ENCODE data around the gene TIAM2.

TIAM2 gene

GRCh38 chr6:155248008-155249001 is 253.2 kb downstream of the TIAM2 start:
- Histone ChIP-seq H3K18ac (ENCODE audit: low read length) (no peak overlapping the region), H4K8ac (ENCODE audit: low read depth, low read length) (no peak overlapping the region), H3K27ac (ENCODE audit: low read depth, low read length) (no peak overlapping the region), H2BK120ac (ENCODE audit: low read depth, low read length) (no peak overlapping the region), H3K79me1 (ENCODE audit: low read length) (no peaks in the 10 kb centered on the region), H3K36me3 (ENCODE audit: control insufficient read depth, insufficient read depth, low read length) (peaks cover 2% of the 10 kb centered on the region), H3K4me3 (ENCODE audit: low read length) (no peak overlapping the region), H2AK5ac (ENCODE audit: low read length) (no peak overlapping the region), H2BK15ac (replicated peaks; ENCODE audit: low read depth) (no peak overlapping the region), H3K79me2 (ENCODE audit: control insufficient read depth, insufficient read depth, low read length) (no peaks in the 10 kb centered on the region), H4K5ac (ENCODE audit: low read length) (no peak overlapping the region), H3K23ac (ENCODE audit: low read length) (no peak overlapping the region), H3K27me3 (ENCODE audit: insufficient read depth, low read length, poor library complexity) (no peaks in the 10 kb centered on the region), H3K4me1 (ENCODE audit: control insufficient read depth, low read depth, low read length) (no peaks in the 10 kb centered on the region), H3K4ac (ENCODE audit: low read depth, low read length) (no peak overlapping the region), H3K4me2 (ENCODE audit: low read length) (no peak overlapping the region), H3K9ac (ENCODE audit: low read length) (no peak overlapping the region), H2BK5ac (ENCODE audit: low read length) (no peak overlapping the region), H3K56ac (ENCODE audit: low read length) (no peak overlapping the region)
- no CpG with 5 or more reads among the region's 30 CpGs for WGBS (ENCODE audit: extremely low coverage, insufficient coverage, low lambda C conversion rate)
- peak; percentile 70 for DNase-seq

- Histone ChIP-seq H3K79me2 (ENCODE audit: control insufficient read depth, insufficient read depth, low read length) (no peaks in the 10 kb centered on the region), H3K36me3 (ENCODE audit: control insufficient read depth, insufficient read depth, low read length) (peaks cover 2% of the 10 kb centered on the region), H3K18ac (ENCODE audit: low read length) (no peak overlapping the region), H3K9ac (ENCODE audit: low read length) (no peak overlapping the region), H3K4me1 (ENCODE audit: control insufficient read depth, low read depth, low read length) (no peaks in the 10 kb centered on the region), H3K27ac (ENCODE audit: low read depth, low read length) (no peak overlapping the region), H2BK120ac (ENCODE audit: low read depth, low read length) (no peak overlapping the region), H3K79me1 (ENCODE audit: low read length) (no peaks in the 10 kb centered on the region), H2BK15ac (replicated peaks; ENCODE audit: low read depth) (no peak overlapping the region), H3K4me3 (ENCODE audit: low read length) (no peak overlapping the region), H3K4ac (ENCODE audit: low read depth, low read length) (no peak overlapping the region), H3K23ac (ENCODE audit: low read length) (no peak overlapping the region), H4K8ac (ENCODE audit: low read depth, low read length) (no peak overlapping the region), H4K5ac (ENCODE audit: low read length) (no peak overlapping the region), H3K27me3 (ENCODE audit: insufficient read depth, low read length, poor library complexity) (no peaks in the 10 kb centered on the region), H3K56ac (ENCODE audit: low read length) (no peak overlapping the region), H2BK5ac (ENCODE audit: low read length) (no peak overlapping the region), H3K4me2 (ENCODE audit: low read length) (no peak overlapping the region), H2AK5ac (ENCODE audit: low read length) (no peak overlapping the region)
- DNase-seq: no peak
- no CpG with 5 or more reads among the region's 10 CpGs for WGBS (ENCODE audit: extremely low coverage, insufficient coverage, low lambda C conversion rate)
Measured at GRCh38 chr6:155250701-155251381, 255.7 kb downstream of the TIAM2 start.

GRCh38 chr6:155252581-155252980 is 257.5 kb downstream of the TIAM2 start:
- no peak overlapping the region for H3K27ac ChIP-seq (ENCODE audit: low read depth, low read length)
- no CpG with 5 or more reads among the region's 8 CpGs for WGBS (ENCODE audit: extremely low coverage, insufficient coverage, low lambda C conversion rate)

GRCh38 chr6:155253337-155253736 is 258.2 kb downstream of the TIAM2 start:
- no peak overlapping the region for H4K5ac ChIP-seq (ENCODE audit: low read length)
- no CpG with 5 or more reads among the region's 1 CpG for WGBS (ENCODE audit: extremely low coverage, insufficient coverage, low lambda C conversion rate)
- no peak overlapping the region for H3K4me2 ChIP-seq (ENCODE audit: low read length)
- DNase-seq: peak; percentile 63
- H4K8ac ChIP-seq (ENCODE audit: low read depth, low read length): no peak overlapping the region
- no peak overlapping the region for H2BK15ac ChIP-seq (replicated peaks; ENCODE audit: low read depth)
- no peaks in the 10 kb centered on the region for H3K79me2 ChIP-seq (ENCODE audit: control insufficient read depth, insufficient read depth, low read length)
- peaks cover 4% of the 10 kb centered on the region for H3K36me3 ChIP-seq (ENCODE audit: control insufficient read depth, insufficient read depth, low read length)
- H3K27ac ChIP-seq (ENCODE audit: low read depth, low read length): no peak overlapping the region
- no peak overlapping the region for H3K9ac ChIP-seq (ENCODE audit: low read length)
- no peak overlapping the region for H2BK5ac ChIP-seq (ENCODE audit: low read length)
- H3K23ac ChIP-seq (ENCODE audit: low read length): no peak overlapping the region
- no peaks in the 10 kb centered on the region for H3K27me3 ChIP-seq (ENCODE audit: insufficient read depth, low read length, poor library complexity)
- H3K18ac ChIP-seq (ENCODE audit: low read length): no peak overlapping the region
- no peak overlapping the region for H3K4ac ChIP-seq (ENCODE audit: low read depth, low read length)
- H2BK120ac ChIP-seq (ENCODE audit: low read depth, low read length): no peak overlapping the region
- H3K79me1 ChIP-seq (ENCODE audit: low read length): no peaks in the 10 kb centered on the region
- H3K56ac ChIP-seq (ENCODE audit: low read length): no peak overlapping the region
- no peak overlapping the region for H2AK5ac ChIP-seq (ENCODE audit: low read length)
- no peak overlapping the region for H3K4me3 ChIP-seq (ENCODE audit: low read length)
- H3K4me1 ChIP-seq (ENCODE audit: control insufficient read depth, low read depth, low read length): no peaks in the 10 kb centered on the region

More at GRCh38 chr6:155252581-155252980, 257.5 kb downstream of the TIAM2 start:
- H3K79me2 ChIP-seq (ENCODE audit: control insufficient read depth, insufficient read depth, low read length): no peaks in the 10 kb centered on the region
- H2BK15ac ChIP-seq (replicated peaks; ENCODE audit: low read depth): no peak overlapping the region
- H3K56ac ChIP-seq (ENCODE audit: low read length): no peak overlapping the region
- H2BK120ac ChIP-seq (ENCODE audit: low read depth, low read length): no peak overlapping the region
- no peak overlapping the region for H3K4me3 ChIP-seq (ENCODE audit: low read length)
- no peak for DNase-seq
- H3K36me3 ChIP-seq (ENCODE audit: control insufficient read depth, insufficient read depth, low read length): peaks cover 4% of the 10 kb centered on the region
- no peak overlapping the region for H3K18ac ChIP-seq (ENCODE audit: low read length)
- H3K23ac ChIP-seq (ENCODE audit: low read length): no peak overlapping the region
- no peak overlapping the region for H2BK5ac ChIP-seq (ENCODE audit: low read length)
- no peaks in the 10 kb centered on the region for H3K27me3 ChIP-seq (ENCODE audit: insufficient read depth, low read length, poor library complexity)
- no peaks in the 10 kb centered on the region for H3K79me1 ChIP-seq (ENCODE audit: low read length)
- H3K4me2 ChIP-seq (ENCODE audit: low read length): no peak overlapping the region
- no peak overlapping the region for H4K8ac ChIP-seq (ENCODE audit: low read depth, low read length)
- no peaks in the 10 kb centered on the region for H3K4me1 ChIP-seq (ENCODE audit: control insufficient read depth, low read depth, low read length)
- no peak overlapping the region for H2AK5ac ChIP-seq (ENCODE audit: low read length)
- no peak overlapping the region for H3K9ac ChIP-seq (ENCODE audit: low read length)
- no peak overlapping the region for H3K4ac ChIP-seq (ENCODE audit: low read depth, low read length)
- no peak overlapping the region for H4K5ac ChIP-seq (ENCODE audit: low read length)

- no peaks in the 10 kb centered on the region for H3K79me2 ChIP-seq (ENCODE audit: control insufficient read depth, insufficient read depth, low read length)
- no peak overlapping the region for H4K8ac ChIP-seq (ENCODE audit: low read depth, low read length)
- no CpG with 5 or more reads among the region's 10 CpGs for WGBS (ENCODE audit: extremely low coverage, insufficient coverage, low lambda C conversion rate)
- H3K56ac ChIP-seq (ENCODE audit: low read length): no peak overlapping the region
- no peak overlapping the region for H3K4me3 ChIP-seq (ENCODE audit: low read length)
- no peak overlapping the region for H2BK15ac ChIP-seq (replicated peaks; ENCODE audit: low read depth)
- no peak overlapping the region for H3K18ac ChIP-seq (ENCODE audit: low read length)
- H3K23ac ChIP-seq (ENCODE audit: low read length): no peak overlapping the region
- no peak for DNase-seq
- H3K4ac ChIP-seq (ENCODE audit: low read depth, low read length): no peak overlapping the region
- no peaks in the 10 kb centered on the region for H3K27me3 ChIP-seq (ENCODE audit: insufficient read depth, low read length, poor library complexity)
- no peak overlapping the region for H3K27ac ChIP-seq (ENCODE audit: low read depth, low read length)
- no peak overlapping the region for H3K9ac ChIP-seq (ENCODE audit: low read length)
- no peak overlapping the region for H2AK5ac ChIP-seq (ENCODE audit: low read length)
- H2BK120ac ChIP-seq (ENCODE audit: low read depth, low read length): no peak overlapping the region
- no peaks in the 10 kb centered on the region for H3K4me1 ChIP-seq (ENCODE audit: control insufficient read depth, low read depth, low read length)
- no peaks in the 10 kb centered on the region for H3K79me1 ChIP-seq (ENCODE audit: low read length)
- no peak overlapping the region for H2BK5ac ChIP-seq (ENCODE audit: low read length)
- H4K5ac ChIP-seq (ENCODE audit: low read length): no peak overlapping the region
- H3K36me3 ChIP-seq (ENCODE audit: control insufficient read depth, insufficient read depth, low read length): peaks cover 4% of the 10 kb centered on the region
- H3K4me2 ChIP-seq (ENCODE audit: low read length): no peak overlapping the region
Measured at GRCh38 chr6:155254139-155254538, 259.0 kb downstream of the TIAM2 start.

Data from mesendoderm (in vitro differentiated cells).